ENCODE data around the gene NDST1.
"Not testable (repeated sequence)": the region's sequence is repeated elsewhere in the genome, so short reads cannot be mapped to it uniquely, and the experiment has no call there.

Gene NDST1

DNA sequence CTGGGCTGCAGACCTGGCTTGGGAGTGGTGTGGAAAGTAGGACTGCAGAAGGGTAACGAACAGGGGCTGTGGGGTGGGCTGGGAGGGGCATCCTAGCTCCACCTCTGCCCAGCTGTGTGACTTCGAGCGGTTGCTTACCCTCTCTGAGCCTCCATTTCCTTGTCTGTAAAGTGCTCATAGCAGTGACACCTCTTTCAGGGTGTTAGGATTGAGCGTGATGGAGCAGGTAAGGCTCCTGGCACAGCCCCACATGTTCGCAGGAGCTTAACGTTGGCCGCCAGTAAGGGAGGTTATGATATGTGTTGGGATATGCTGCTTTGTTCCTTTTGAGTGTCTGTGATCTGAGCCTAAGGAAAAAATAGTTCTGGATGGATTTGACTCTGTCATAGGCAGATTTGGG is 2.1 kb downstream of the NDST1 start:
- DNase-seq, result no peak

DNA sequence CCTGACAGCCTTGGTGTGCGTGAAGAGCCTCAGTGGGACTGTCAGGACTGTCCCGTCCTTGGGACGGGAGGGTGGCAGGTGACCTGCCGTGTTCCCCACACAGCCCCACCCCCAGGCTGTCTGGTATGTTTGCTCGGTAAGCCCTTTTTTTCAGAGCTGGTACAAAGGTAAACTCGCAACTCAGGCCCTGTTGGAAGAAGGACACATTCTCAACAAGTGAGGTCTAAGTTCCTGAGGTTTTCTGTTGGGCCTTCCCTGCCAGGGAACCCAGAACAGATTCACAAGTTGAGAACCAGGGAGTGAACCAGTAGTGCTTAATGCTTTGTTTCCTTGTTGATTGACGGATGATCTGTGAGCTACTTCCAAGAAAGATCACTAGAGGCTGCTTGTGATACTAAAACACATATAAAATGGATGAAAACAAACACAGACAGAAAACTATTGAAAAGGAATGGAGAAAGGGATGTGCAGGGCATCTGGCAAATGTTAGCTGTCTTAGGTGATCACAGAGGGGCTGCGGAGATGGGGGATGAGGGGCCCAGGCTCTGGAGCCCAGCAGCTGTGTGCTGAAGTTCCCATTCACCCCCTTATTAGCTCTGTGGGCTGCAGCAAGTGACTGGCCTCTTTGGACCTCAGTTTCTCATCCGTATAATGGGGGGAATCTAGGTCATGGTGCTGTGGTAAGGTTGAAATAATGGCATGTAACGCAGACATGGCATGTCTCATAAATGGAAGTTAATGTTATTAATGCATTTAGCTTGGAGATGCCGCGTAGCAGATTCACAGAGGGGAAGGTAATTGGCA is 2.7 kb downstream of the NDST1 start:
- DNase-seq, result no peak

DNA sequence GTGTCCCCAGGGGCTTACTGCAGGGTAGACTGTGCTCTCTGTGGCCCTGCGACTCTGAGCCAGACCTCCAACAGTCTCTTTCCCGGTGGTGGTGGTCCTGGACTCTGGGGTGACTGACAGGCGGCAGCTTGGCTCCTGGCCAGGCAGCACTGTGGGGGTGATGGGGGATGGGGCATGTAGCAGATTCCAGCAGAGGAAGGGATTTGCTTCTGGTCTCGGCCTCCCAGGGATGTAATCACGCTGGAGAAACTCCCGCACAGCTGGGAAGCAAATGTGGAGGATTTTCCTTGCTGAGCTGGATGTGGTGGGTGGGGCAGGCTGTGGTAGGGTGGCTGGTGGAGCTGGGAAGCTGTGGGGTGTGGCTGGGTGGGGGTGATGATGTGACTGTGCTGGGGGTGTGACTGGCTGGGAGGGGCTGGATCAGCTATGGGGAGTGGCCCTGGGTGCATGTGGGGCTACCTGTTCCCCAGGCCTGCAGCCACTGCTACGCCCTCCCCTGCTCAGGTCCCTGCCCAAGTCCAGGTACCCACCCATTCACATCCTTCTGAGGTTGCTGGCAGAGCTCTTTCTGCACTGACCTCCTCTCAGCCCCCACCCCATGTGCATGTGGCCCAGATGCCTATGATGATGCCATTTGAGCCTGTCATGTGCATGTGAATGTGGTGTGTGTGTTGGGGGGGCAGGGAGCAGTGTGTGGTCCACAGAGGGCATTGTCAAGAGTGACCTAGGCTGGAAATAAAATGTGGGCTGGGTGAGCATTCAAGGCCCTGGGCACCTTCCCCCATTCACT is 3.8 kb downstream of the NDST1 start:
- DNase-seq, result no peak

DNA sequence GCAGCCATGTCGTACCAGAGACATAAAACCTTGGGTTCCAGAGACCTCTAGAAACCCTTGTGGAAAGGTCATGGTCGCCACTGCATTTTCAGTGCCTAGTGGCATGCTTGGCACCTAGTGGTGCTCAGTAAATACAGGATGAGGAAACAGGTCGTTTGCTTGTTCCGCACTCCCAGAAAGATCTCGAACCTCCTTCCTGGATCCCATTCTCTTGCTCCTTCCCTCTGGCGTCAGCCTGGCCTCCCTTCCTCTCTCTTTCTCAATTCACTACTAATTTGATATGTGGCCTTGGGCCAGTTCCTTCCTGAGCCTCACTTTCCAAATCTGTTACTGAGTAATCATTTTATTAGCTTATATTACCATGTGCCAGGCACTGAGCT is 4.4 kb downstream of the NDST1 start:
- no peak for DNase-seq

DNA sequence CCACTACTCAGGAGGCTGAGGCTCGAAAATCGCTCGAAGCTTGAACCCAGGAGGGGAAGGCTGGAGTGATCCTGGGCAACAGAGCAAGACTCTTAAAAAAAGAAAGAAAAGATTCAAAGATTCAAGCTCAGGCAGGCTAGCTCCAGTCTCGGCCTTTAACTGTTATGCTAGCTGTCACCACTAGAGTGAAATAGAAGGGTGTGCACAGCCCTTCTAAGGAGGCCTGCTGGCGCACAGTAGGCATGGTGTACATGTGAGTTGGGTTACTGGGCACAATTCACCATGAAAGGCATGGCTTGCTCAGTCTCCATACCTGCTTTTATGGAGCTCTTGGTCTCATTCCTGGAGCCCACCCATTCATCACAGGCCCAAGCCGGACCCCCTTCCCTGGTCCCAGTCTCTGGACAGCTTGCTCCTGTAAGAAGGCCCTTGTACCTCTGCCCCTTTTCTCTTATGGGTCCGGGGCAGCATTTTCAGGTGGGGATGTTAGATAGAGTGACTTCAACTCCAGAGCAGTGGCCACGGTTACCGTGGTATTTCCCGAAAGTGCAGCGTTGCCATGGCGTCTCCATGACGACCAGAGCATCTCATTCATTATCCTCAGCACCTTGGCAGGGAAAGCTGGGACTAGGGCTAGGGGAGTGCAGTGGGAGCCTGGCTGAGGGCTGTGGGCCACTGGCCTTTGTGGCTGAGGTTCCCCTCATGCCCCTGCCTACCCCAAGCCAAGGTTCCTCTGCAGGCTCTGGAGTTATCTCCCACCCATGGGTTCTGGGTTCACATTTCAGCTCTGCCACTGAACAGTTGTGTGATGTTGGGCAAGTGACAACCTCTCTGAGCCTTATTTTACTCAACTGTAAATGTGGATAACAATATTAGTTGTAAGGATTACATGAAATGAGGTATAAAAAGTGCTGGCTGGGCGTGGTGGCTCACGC is 5.7 kb downstream of the NDST1 start:
- no peak for DNase-seq

DNA sequence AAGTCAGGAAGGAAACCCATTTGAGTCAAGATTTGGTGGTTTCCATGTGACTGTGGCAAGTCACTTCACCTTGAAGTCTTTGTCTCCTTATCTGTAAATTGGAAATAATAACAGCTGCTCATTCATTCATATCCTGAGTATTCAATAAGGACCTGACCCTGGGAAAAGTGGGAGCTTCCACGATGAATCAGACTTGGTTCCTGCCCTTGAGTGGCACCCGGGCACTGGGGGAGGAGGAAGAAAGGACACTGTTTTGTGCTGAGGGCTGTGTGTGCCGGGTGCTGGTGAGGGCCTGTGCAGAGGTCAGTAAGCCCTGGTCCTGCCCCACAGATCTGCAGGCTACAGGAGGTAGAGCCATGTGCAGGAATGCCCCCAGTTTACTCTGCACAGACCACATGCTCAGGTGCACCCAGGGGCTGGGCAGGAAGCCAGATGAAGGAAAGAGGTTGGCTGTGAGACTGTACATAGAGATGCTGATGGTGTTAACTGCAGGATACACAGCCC is 6.8 kb downstream of the NDST1 start:
- DNase-seq, result no peak

DNA sequence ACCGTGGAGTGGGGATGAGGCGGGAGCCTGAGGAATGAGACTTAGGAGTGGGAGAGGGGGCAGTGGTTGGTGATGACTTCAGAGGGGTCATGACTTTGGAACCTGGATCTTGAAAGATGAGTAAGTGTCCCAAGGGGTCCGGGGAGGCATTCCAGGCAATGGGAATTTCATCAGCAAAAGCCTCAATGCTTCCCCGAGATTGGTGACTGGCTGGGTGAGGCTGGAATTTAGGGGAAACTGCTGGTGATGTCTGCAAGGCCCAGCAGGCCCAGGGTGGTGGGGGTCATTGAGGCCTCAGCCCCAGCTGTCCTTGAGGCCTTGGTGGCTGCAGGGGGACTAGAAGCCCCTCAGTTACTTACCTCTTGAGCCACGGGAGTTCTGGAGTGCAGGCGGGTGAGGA is 7.5 kb downstream of the NDST1 start:
- no peak for DNase-seq

DNA sequence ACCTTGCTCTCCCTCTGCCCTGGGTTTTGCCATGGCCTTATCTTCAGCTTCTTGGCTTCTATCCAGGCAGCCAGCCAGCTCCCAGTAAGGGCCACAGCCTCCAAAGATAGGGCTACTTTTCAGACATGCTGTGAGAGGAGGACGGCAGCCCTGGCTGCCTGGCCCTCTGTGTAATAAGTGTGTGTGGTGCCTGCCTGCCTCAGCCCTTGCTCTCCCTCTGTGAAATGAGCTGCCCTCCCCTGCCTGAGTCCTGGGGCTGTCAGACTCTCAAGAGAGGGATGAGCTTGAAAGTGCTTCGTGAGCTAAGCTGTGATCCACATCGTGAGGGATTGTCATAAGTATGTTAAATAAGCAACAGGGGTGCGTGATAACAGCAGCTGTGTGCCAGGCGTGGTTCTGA is 8.1 kb downstream of the NDST1 start:
- no peak for DNase-seq

DNA sequence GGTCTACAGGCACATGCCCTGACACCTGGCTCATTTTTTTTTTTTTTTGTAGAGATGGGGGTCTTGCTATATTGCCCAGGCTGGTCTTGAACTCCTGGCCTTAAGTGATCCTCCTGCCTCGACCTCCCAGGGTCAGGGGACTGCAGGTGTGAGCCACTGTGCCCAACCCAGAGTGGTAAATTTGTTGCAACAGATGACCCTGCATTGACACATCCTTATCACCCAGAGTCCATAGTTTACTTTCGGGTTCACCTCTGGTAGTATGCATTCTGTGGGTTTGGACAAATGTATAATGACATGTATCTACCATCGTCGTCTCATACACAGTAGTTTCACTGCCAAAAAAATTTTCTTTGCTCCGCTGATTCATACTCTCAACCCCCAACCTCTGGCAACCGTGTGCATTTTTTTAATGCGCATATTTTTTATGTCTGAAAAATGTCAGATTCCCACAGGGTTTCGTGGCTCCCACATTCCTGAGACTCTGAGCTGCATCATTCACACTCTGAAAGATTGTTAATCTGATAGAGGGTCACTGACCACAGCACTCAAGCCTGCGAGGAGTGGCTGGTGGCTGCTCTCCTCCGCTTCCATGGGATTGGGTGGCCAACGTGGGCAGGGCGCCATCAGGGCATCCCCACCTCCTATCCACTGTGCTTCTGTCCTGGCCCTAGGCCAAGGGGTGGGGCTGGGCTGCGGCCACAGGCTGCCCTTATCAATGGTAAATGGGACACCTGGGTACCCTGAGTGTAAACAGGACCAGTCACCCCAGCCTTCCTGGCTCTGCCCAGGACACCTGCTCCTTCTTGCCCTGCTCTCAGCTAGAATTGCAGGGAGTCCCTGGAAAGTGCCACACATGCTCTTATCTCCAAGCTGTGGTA is 9.6 kb downstream of the NDST1 start:
- DNase-seq, result peak; percentile 79

DNA sequence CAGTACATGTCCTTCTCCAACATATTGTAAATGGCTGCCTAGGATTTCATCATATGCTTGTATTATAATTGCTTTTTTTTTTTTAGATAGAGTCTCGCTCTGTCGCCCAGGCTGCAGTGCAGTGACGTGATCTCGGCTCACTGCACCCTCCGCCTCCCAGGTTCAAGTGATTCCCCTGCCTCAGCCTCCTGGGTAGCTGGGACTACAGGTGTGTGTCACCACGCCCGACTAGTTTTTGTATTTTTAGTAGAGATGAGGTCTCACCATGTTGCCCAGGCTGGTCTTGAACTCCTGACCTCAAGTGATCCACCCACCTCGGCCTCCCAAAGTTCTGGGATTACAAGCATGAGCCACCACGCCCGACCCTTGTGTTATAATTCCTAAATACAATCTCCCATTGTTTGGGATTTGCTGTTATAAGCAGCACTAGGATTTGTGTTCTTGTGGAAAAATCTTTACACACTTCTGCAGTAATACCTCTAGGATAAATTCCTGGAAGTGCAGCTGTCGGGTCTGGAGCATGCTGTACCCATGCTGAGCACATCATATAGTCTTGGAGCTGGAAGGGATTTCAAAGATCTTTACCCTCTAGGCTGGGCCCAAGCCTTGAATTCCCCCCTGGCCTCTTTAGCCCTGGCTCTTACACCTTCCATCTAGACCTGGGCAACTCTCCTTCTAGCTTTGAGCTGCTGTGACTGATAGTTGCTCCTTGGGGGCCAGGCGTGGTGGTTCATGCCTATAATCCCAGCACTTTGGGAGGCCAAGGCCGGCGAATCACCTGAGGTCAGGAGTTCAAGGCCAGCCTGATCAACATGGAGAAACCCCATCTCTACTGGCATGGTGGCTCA is 11.0 kb downstream of the NDST1 start:
- not testable (repeated sequence) for DNase-seq

DNA sequence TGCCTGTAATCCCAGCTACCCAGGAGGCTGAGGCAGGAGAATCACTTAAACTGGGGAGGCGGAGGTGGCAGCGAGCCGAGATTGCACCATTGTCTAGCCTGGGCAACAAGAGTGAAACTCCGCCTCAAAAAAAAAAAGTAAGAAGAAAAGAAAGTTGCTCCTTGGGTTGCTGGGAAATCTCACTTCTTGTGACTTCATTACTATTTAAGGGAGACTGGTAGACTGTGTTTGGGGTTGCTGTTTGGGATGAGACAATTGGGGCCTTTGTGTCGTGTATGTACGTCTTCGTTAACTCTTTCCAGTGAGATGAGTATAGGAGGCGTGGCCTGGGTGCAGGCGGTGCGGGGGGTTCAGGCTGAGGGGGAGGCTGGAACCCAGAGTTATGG is 11.6 kb downstream of the NDST1 start:
- DNase-seq, result no peak

DNA sequence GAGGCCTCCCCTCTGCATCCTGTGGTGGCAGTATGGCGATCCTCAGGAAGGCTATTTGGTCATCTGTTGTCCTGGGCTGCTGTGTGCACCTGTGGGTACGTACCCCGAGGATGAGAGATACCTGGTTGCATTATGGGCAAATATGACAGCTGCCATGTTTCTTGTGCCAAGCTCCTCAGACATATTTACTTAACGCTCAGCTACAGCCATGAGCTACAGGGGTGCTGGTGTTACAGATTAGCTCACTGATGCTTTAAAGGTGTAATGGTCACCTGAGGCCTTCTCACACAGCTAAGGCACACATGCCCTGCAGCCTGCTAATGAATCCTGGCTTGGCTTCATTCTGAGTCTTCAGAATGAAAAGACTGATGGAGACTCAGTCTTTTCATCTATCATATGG is 12.0 kb downstream of the NDST1 start:
- no peak for DNase-seq

DNA sequence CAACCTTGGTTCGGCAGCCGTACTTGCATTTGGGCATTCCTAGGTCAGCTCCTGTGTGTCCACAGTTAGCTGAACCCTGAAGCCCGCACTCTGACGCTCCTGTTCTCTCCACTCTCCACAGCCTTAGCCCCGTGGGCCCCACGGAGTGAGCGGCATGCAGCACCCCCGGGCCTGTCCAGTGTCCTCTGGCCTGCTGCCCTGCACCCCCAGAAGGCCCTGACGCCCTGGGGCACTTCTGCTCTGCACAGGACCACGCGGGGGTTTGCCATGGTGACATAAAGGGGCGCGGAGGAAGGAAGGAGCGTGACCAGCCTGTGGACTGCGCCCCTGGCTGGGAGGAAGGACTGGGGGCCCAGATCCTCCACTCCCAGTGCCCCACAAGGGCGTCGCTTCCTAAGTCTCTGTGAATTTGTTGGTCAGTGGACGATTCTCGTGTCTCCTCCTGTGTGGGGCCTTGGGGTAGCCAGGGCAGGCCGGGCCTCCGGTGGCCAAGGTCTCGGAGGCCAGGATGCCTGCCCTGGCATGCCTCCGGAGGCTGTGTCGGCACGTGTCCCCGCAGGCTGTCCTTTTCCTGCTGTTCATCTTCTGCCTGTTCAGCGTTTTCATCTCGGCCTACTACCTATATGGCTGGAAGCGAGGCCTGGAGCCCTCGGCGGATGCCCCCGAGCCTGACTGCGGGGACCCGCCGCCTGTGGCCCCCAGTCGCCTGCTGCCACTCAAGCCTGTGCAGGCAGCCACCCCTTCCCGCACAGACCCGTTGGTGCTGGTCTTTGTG is 13.0 kb downstream of the NDST1 start:
- no peak for DNase-seq

DNA sequence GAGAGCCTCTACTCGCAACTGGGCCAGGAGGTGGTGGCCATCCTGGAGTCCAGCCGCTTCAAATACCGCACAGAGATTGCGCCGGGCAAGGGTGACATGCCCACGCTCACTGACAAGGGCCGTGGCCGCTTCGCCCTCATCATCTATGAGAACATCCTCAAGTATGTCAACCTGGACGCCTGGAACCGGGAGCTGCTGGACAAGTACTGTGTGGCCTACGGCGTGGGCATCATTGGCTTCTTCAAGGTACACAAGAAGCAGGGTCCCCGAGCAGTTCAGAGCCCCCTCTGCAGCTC is 13.5 kb downstream of the NDST1 start:
- DNase-seq, result no peak

DNA sequence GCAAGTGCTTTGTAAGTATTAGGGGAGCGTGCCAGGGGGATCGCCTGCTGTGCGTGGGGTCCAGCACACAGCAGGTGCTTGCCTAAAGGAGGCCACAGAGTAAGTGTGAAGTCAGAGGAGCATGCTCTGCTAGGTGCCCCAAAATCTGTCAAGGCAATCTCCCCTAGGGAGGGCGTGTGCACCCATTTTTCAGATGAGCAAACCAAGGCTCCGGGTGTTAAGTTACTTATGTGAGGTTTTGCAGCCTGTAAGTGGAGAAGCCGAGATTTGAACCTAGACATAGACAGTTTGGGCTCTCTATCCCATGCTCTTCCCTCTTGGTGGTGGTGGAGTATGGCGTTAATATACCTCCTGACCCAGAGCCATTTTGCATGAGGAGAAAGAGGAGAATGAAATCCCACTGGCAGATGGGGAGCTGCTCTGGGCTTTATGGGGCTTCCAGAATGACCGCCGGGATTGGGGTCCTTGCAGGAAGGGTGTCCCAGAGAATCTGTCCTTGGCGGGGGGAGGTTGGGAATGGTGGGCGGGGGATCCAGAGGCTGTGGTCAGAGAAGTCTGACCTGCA is 14.1 kb downstream of the NDST1 start:
- no peak for DNase-seq

DNA sequence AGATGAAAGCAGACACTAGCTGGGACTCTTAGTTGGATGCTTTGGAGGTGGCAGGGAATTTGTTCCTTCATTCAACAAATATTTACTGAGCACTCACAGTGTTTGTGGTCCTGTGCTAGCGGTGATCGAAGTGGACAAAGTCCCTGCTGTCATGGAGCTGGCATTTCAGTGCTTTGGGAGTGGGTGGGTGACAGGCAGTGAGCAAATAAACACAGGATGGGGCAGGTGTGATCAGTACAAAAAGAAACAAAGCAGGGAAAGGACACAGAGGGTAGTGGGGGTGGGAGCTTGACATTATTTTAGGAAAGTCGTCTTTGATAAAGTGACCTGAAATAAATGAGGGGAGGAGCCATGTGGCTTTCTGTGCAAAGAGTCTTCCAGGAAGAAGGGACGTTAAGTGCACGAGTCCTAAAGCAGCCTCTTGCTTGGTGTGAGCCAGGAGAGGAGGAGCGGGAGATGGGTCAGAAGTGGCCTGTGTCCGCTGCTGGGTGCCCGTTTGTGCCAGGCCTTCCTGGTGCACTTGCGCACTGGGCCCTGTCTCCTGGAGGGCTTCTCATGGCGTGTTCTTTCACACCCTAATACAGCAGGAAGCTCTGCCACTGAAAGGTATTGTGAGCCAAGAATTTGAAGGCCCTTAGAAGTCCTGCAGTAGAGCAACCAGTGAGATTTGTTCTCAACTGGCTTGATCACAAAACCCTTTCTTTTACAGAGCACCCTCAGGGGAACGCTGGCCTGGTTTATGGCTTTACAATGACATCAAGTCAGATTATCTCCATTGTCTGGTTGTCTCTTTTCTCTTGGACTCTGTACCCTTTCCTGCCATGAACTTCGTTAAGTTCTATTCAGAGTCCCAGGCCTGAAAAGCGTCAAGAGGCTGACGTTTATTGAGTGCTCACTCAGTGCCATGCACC is 14.8 kb downstream of the NDST1 start:
- no peak for DNase-seq

DNA sequence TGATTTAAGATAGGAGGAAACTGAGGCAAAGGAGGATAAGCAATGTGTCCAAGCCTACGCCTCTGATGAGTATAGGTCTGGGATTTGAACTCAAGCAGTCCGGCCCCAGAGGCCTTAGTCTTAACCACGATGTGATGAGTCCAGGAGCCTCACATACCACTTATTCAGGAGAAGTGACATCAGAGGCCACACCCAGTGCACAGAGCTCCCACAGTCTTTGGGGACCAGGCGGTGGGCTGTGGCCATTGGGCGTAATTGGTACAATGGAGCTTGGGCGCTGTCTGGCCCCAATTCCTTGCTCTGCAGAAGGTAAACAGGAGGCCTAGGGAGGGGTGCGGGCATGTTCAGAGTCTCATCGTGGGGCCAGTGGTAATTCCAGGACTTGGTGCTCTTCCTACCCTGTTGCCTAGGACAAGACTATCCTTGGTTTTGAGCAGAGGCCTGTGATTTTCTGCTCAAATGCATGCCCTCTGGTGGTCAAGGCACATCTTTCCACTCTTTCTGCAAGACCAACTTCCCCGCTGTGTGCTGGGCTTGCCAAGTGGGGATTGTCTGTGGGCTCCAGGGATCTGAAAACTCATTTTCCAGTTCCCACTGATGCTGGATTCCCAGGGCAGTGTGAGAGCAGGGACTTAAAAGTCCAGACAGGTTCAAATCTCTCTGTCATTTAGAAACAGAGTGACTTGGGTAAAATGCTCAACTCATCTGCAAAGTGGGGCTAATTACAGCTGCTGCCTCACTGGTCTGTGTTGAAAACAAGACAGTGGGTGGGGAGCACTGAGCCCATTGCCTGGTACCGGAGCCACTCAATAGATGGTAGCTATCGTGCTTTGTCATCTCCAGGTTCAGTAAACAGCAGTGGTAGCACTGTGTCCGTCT is 15.8 kb downstream of the NDST1 start:
- peak; percentile 34 for DNase-seq

DNA sequence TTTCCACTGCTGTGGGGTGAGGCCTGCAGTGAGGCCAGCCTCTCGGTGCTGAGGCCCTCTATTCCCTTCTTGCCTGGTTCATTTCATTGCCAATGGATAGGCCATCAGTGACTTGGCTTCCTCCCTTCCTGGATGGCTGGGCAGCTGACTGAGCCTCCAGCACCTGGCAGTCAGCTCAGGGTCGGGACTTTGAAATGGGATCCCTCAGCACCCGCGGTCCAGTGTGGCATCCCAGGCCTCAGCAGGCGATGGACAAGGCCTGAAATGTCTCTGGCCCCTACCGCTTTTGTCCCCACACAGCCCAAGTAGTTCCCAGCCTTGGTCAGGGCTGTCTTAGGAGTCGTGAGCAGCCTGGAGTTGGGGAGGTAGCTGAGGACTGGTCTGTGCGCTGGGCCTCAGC is 17.2 kb downstream of the NDST1 start:
- no peak for DNase-seq
